WTC11 (cell line): ENCODE results near the gene CRPPA. TPM values are rescaled to one million over a fixed set of nuclear protein-coding genes. Genes with fewer than 3 reads are reported as not detected.

Source experiments
- ATAC-seq: fragments of 200-7000 bp; cut with Tn5 transposase; 2 replicates; pipeline ENCODE4 v1.10.0; 2021; ENCODE audit warnings: mild to moderate bottlenecking, moderate library complexity
- CTCF ChIA-PET: fragments of 300-600 bp; sonication (Branson Sonifier 250); formaldehyde crosslinking; loops from one replicate; lab custom pipeline; 2021; ENCODE audit warnings: antibody characterized with exemption; lab: Charles Lee
- POLR2A ChIA-PET: fragments of 350-600 bp; sonication (Branson Sonifier 250); formaldehyde crosslinking; loops from one replicate; lab custom pipeline; 2021; ENCODE audit warnings: antibody characterized with exemption; lab: Charles Lee
- DNase-seq: peaks from one replicate; pipeline ENCODE4 v3.0.0; 2021; ENCODE audit warnings: low spot score
- H3K27ac Mint-ChIP-seq: 2 replicates; pipeline ENCODE4 v1.8.0; 2021; ENCODE audit warnings: mixed read lengths
- H3K27me3 Mint-ChIP-seq: 2 replicates; pipeline ENCODE4 v1.8.0; 2021; ENCODE audit warnings: low read depth, mild to moderate bottlenecking, moderate library complexity, mixed read lengths
- H3K36me3 Mint-ChIP-seq: 2 replicates; pipeline ENCODE4 v1.8.0; 2021; ENCODE audit warnings: mixed read lengths
- H3K4me1 Mint-ChIP-seq: 2 replicates; pipeline ENCODE4 v1.8.0; 2022; ENCODE audit warnings: mixed read lengths
- H3K4me3 Mint-ChIP-seq: 2 replicates; pipeline ENCODE4 v1.8.0; 2021; ENCODE audit warnings: mild to moderate bottlenecking, moderate library complexity, mixed read lengths
- H3K9me3 Mint-ChIP-seq: 2 replicates; pipeline ENCODE4 v1.8.0; 2021; ENCODE audit warnings: mixed read lengths
- AFF4 ChIP-seq: sonication (generic); formaldehyde crosslinking; IDR thresholded peaks from 2 replicates; pipeline ENCODE4 v1.8.1; 2023; ENCODE audit warnings: mild to moderate bottlenecking, missing genetic modification reagents, borderline replicate concordance
- ATF2 ChIP-seq: sonication (generic); formaldehyde crosslinking; IDR thresholded peaks from 2 replicates; pipeline ENCODE4 v1.8.1; 2022; ENCODE audit warnings: low read depth, missing genetic modification reagents, borderline replicate concordance
- CREB1 ChIP-seq: sonication (generic); formaldehyde crosslinking; IDR thresholded peaks from 2 replicates; pipeline ENCODE4 v1.8.0; 2023; ENCODE audit warnings: mild to moderate bottlenecking, missing genetic modification reagents
- E2F4 ChIP-seq: sonication (generic); formaldehyde crosslinking; IDR thresholded peaks from 2 replicates; pipeline ENCODE4 v1.8.1; 2022; ENCODE audit warnings: low read depth, mild to moderate bottlenecking, moderate library complexity, missing genetic modification reagents, borderline replicate concordance
- JUN ChIP-seq: sonication (generic); formaldehyde crosslinking; IDR thresholded peaks from 2 replicates; pipeline ENCODE4 v1.8.0; 2023; ENCODE audit warnings: mild to moderate bottlenecking, missing genetic modification reagents
- MXD4 ChIP-seq: fragments of 250-450 bp; sonication (Bioruptor Pico); IDR thresholded peaks from 2 replicates; pipeline ENCODE4 v1.8.0; 2021; ENCODE audit warnings: mild to moderate bottlenecking, moderate library complexity, borderline replicate concordance
- NFATC4 ChIP-seq: fragments of 250-450 bp; sonication (Bioruptor Pico); IDR thresholded peaks from 2 replicates; pipeline ENCODE4 v1.9.0; 2021; ENCODE audit warnings: mild to moderate bottlenecking
- NR1H2 ChIP-seq: sonication (generic); formaldehyde crosslinking; IDR thresholded peaks from 2 replicates; pipeline ENCODE4 v1.9.0; 2021; ENCODE audit warnings: mild to moderate bottlenecking, moderate library complexity, missing genetic modification reagents
- PREB ChIP-seq: sonication (generic); formaldehyde crosslinking; IDR thresholded peaks from 2 replicates; pipeline ENCODE4 v1.8.1; 2022; ENCODE audit warnings: mild to moderate bottlenecking, missing genetic modification reagents, moderate library complexity, borderline replicate concordance
- SMAD3 ChIP-seq: sonication (generic); formaldehyde crosslinking; IDR thresholded peaks from 2 replicates; pipeline ENCODE4 v1.8.0; 2022; ENCODE audit warnings: missing genetic modification reagents, mild to moderate bottlenecking, borderline replicate concordance
- SOX15 ChIP-seq: fragments of 250-450 bp; sonication (Bioruptor Pico); IDR thresholded peaks from 2 replicates; pipeline ENCODE4 v1.9.0; 2021; ENCODE audit warnings: mild to moderate bottlenecking
- USF2 ChIP-seq: sonication (generic); formaldehyde crosslinking; IDR thresholded peaks from 2 replicates; pipeline ENCODE4 v1.8.1; 2023; ENCODE audit warnings: mild to moderate bottlenecking, missing genetic modification reagents, moderate library complexity
- ZNF232 ChIP-seq: sonication (generic); formaldehyde crosslinking; IDR thresholded peaks from 2 replicates; pipeline ENCODE4 v1.8.0; 2022; ENCODE audit warnings: mild to moderate bottlenecking, missing genetic modification reagents
- ZNF423 ChIP-seq: fragments of 250-450 bp; sonication (Bioruptor Pico); IDR thresholded peaks from 2 replicates; pipeline ENCODE4 v2.1.2; 2022; ENCODE audit warnings: mild to moderate bottlenecking, moderate library complexity
- total RNA-seq: library from RNA; stranded (reverse); gene quantifications from 3 replicates; pipeline ENCODE4 v1.2.3, GENCODE V29; 2021

The CRPPA gene
- total RNA-seq, 1 experiment from 2014 or later = 0.87 TPM

- DNase-seq = no peak
- no peak for TF ChIP-seq ZNF232
- TF ChIP-seq AFF4 (CRISPR knock-in tag) = no peak
- TF ChIP-seq JUN = no peak
- TF ChIP-seq ATF2 (CRISPR knock-in tag) = no peak
- Mint-ChIP-seq H3K27me3 (peaks cover 26% of the 10 kb centered on the region), H3K9me3 (peaks cover 73% of the 10 kb centered on the region), H3K36me3 (peaks cover 59% of the 10 kb centered on the region), H3K4me3 (no peak overlapping the region), H3K27ac (no peak overlapping the region), H3K4me1 (no peaks in the 10 kb centered on the region)
- ChIA-PET POLR2A (no interaction called here), CTCF (no interaction called here)
- no peak for ATAC-seq
Measured at GRCh38 chr7:16400893-16401275, 20.5 kb downstream of the CRPPA start.

GRCh38 chr7:16399916-16400892 lies 21.1 kb downstream of the CRPPA start:
- POLR2A ChIA-PET = no interaction called here
- H3K27ac Mint-ChIP-seq = no peak overlapping the region
- CTCF ChIA-PET = no interaction called here
- H3K27me3 Mint-ChIP-seq = peaks cover 26% of the 10 kb centered on the region
- H3K4me1 Mint-ChIP-seq = no peaks in the 10 kb centered on the region
- no peak for DNase-seq
- H3K36me3 Mint-ChIP-seq = peaks cover 64% of the 10 kb centered on the region
- H3K4me3 Mint-ChIP-seq = no peak overlapping the region
- TF ChIP-seq NFATC4 (CRISPR knock-in tag) (no peak), PREB (no peak), NR1H2 (CRISPR knock-in tag) (no peak), ZNF423 (no peak), SMAD3 (CRISPR knock-in tag) (no peak), CREB1 (CRISPR knock-in tag) (no peak), MXD4 (CRISPR knock-in tag) (no peak), E2F4 (no peak), USF2 (CRISPR knock-in tag) (no peak), SOX15 (CRISPR knock-in tag) (no peak)
- ATAC-seq = no peak
- peaks cover 80% of the 10 kb centered on the region for H3K9me3 Mint-ChIP-seq
